GM12878 (cell line): ENCODE results near the gene MAP4K5. TPM values are rescaled to one million over a fixed set of nuclear protein-coding genes. Genes with fewer than 3 reads are reported as not detected.

Experiments used
- ATAC-seq: fragments of 200-7000 bp; cut with Tn5 transposase; 3 replicates; pipeline ENCODE4 v1.9.1; 2020; ENCODE audit warnings: mild to moderate bottlenecking, moderate library complexity
- BruUV-seq: library from RNA; stranded (reverse); fragments of 400-500 nt; replicated peaks from 2 replicates; lab custom pipeline; 2021; lab: Mats Ljungman, UMichigan
- CTCF ChIA-PET: fragments of 300-600 bp; sonication (Branson Sonifier 250); formaldehyde crosslinking; extraction: SDS; loops from one replicate; lab custom pipeline; 2021; ENCODE audit warnings: inconsistent platforms; lab: Yijun Ruan, JAX
- POLR2A ChIA-PET: fragments of 350-600 bp; formaldehyde crosslinking; extraction: SDS; loops from one replicate; lab custom pipeline; 2021; ENCODE audit warnings: inconsistent platforms; lab: Charles Lee
- RAD21 ChIA-PET: fragments of 300-600 bp; sonication (Branson Sonifier 250); formaldehyde crosslinking; loops from one replicate; lab custom pipeline; 2023; ENCODE audit warnings: antibody characterized with exemption; ENCODE audit not compliant: unreplicated experiment; lab: Charles Lee
- SMC1A ChIA-PET: fragments of 300-600 bp; sonication (Branson Sonifier 250); formaldehyde crosslinking; loops from one replicate; lab custom pipeline; 2023; ENCODE audit not compliant: unreplicated experiment, uncharacterized antibody; lab: Charles Lee
- DNase-seq: peaks from one replicate; pipeline ENCODE4 v3.0.0-alpha.2; 2011; ENCODE audit warnings: low read depth, low spot score
- FAIRE-seq: peaks from 3 replicates; lab custom pipeline; 2011; peaks lifted over from hg19 to GRCh38; lab: Jason Lieb, UNC
- H2AFZ ChIP-seq: 2 replicates; pipeline ENCODE4 v1.6.0; 2011; ENCODE audit warnings: low read depth, low read length, control low read depth; ENCODE audit not compliant: control insufficient read depth
- H3K27ac ChIP-seq: 2 replicates; pipeline ENCODE4 v1.5.1; 2011; ENCODE audit warnings: control low read depth; ENCODE audit not compliant: control insufficient read depth, insufficient read depth
- H3K27me3 ChIP-seq, 2 experiments: replicated peaks in 1 of 2; 2 replicates each; pipeline versions ENCODE4 v1.6.0 to v1.6.1; 2011; ENCODE audit warnings: low read length in 1 of 2; ENCODE audit not compliant: control insufficient read depth in 2 of 2, insufficient read depth in 2 of 2
- H3K36me3 ChIP-seq, 2 experiments: 2 replicates each; pipeline ENCODE4 v1.5.1; 2011; ENCODE audit warnings: low read length in 1 of 2; ENCODE audit not compliant: control insufficient read depth in 2 of 2, insufficient read depth in 2 of 2
- H3K4me1 ChIP-seq: 2 replicates; pipeline ENCODE4 v1.6.1; 2011; ENCODE audit warnings: mild to moderate bottlenecking, low read length, moderate library complexity, mixed read lengths; ENCODE audit not compliant: control insufficient read depth, insufficient read depth
- H3K4me2 ChIP-seq: 2 replicates; pipeline ENCODE4 v1.6.0; 2011; ENCODE audit warnings: control low read depth; ENCODE audit not compliant: control insufficient read depth, insufficient read depth
- H3K4me3 ChIP-seq: fragments of 200-600 bp; sonication (generic); 2 replicates; pipeline ENCODE4 v1.5.1; 2016
- H3K79me2 ChIP-seq: 2 replicates; pipeline ENCODE4 v1.6.0; 2011; ENCODE audit warnings: low read length; ENCODE audit not compliant: control insufficient read depth, insufficient read depth
- H3K9ac ChIP-seq: 2 replicates; pipeline ENCODE4 v1.8.0; 2011; ENCODE audit warnings: low read length, control low read depth, mixed read lengths; ENCODE audit not compliant: control insufficient read depth, insufficient read depth
- H3K9me3 ChIP-seq: replicated peaks from 3 replicates; pipeline ENCODE4 v1.5.1; 2011; ENCODE audit warnings: mild to moderate bottlenecking, low read length; ENCODE audit not compliant: control insufficient read depth, insufficient read depth
- H4K20me1 ChIP-seq: 2 replicates; pipeline ENCODE4 v1.6.0; 2011; ENCODE audit not compliant: control insufficient read depth, insufficient read depth
- CREM ChIP-seq: IDR thresholded peaks from 2 replicates; pipeline ENCODE4 v1.6.1; 2014; ENCODE audit warnings: antibody characterized with exemption, low read depth
- EED ChIP-seq: sonication (generic); IDR thresholded peaks from 2 replicates; pipeline ENCODE4 v1.6.1; 2016; ENCODE audit warnings: antibody characterized with exemption, low read depth
- MYC ChIP-seq: IDR thresholded peaks from 2 replicates; pipeline ENCODE4 v1.6.1; 2011; ENCODE audit warnings: mild to moderate bottlenecking, low read length, moderate library complexity, inconsistent platforms; ENCODE audit not compliant: insufficient read depth, insufficient replicate concordance, insufficient read length, severe bottlenecking
- NFYB ChIP-seq: IDR thresholded peaks from 2 replicates; pipeline ENCODE4 v1.6.1; 2011; ENCODE audit warnings: low read depth, mild to moderate bottlenecking, low read length, improper control_type of control experiment, moderate library complexity; ENCODE audit not compliant: insufficient read depth
- PAX5 ChIP-seq: IDR thresholded peaks from 2 replicates; pipeline ENCODE4 v1.6.1; 2011; ENCODE audit warnings: low read depth, low read length, borderline replicate concordance
- SREBF1 ChIP-seq: IDR thresholded peaks from 2 replicates; pipeline ENCODE4 v1.6.1; 2012; ENCODE audit warnings: mild to moderate bottlenecking, low read length
- WGBS: methylation state at CpG from one replicate; pipeline ENCODE4 v1.1.6; 2016; ENCODE audit warnings: low lambda C conversion rate; ENCODE audit not compliant: insufficient replicate concordance, insufficient coverage; ENCODE audit errors: missing lambda C conversion rate; 5-methylcytosine and 5-hydroxymethylcytosine counted together
- in situ Hi-C: fragments of 300-500 bp; cut with MboI; formaldehyde crosslinking; loops from 9 replicates; pipeline ENCODE4 v1.14.3; 2018; ENCODE audit warnings: mixed read lengths
- intact Hi-C: fragments of 100-400 bp; cut with micrococcal nuclease; formaldehyde crosslinking; loops from one replicate; pipeline ENCODE4 v1.14.2; 2022; ENCODE audit not compliant: unreplicated experiment
- polyA plus RNA-seq, 11 experiments: library from polyadenylated mRNA; depleted of rRNA in 4 of 11; unstranded in 6 of 11; stranded (reverse) in 5 of 11; fragments of >200 nt; fragmentation: Nextera tagmentation in 4 of 11; fragmentation: Illumina TruSeq in 1 of 11; extraction: Ambion mirVana in 4 of 11; extraction: Trizol in 1 of 11; gene quantifications; 1 replicate in 1 of 11; 2 replicates in 10 of 11; pipeline versions ENCODE4 v1.2.1 to v1.2.3, GENCODE V29; 2011 to 2016; ENCODE audit warnings: inconsistent platforms in 2 of 11, missing spikeins in 2 of 11, low read depth in 1 of 11
- total RNA-seq, 4 experiments: library from RNA; depleted of rRNA in 3 of 4; stranded (reverse); fragments of >200 nt in 3 of 4; fragmentation: Illumina TruSeq in 1 of 4; extraction: Trizol in 1 of 4; gene quantifications; 2 replicates each; pipeline versions ENCODE4 v1.2.1 to v1.2.3, GENCODE V29; 2013 to 2021
- TF ChIP-seq, protein P1 (sequence below): IDR thresholded peaks from 2 replicates; pipeline ENCODE4 v1.6.1; 2012; ENCODE audit warnings: low read depth, low read length, improper control_type of control experiment

Gene MAP4K5
- total and polyA plus RNA-seq, 10 of the 15 experiments (the other 5 are each of a cell fraction or from before 2014, with no cell fraction given): 9.1 to 41.3 (median 30.1) TPM

DNA sequence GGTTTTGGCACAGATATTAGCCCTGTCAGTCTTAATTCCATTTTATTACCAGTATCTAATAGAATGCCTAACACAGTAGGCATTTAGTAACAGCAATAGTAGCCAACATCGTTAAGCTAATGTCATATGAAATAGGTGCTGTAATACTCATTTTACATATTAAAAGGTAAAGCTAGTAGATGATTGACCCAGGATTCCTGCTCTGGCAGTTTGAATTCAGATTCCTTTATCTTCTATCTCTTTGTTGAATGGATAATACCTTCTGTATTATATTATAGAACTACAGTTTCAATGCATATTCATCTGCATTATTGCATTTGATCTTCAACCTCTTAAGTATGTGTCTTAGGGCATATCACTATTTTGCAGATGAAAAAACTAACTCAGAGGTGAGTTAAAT lies 30.5 kb upstream of the MAP4K5 start (continued):
- TF ChIP-seq, protein P1, sequence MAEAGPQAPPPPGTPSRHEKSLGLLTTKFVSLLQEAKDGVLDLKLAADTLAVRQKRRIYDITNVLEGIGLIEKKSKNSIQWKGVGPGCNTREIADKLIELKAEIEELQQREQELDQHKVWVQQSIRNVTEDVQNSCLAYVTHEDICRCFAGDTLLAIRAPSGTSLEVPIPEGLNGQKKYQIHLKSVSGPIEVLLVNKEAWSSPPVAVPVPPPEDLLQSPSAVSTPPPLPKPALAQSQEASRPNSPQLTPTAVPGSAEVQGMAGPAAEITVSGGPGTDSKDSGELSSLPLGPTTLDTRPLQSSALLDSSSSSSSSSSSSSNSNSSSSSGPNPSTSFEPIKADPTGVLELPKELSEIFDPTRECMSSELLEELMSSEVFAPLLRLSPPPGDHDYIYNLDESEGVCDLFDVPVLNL: no peak
- TF ChIP-seq CREM (no peak), NFYB (no peak)

DNA sequence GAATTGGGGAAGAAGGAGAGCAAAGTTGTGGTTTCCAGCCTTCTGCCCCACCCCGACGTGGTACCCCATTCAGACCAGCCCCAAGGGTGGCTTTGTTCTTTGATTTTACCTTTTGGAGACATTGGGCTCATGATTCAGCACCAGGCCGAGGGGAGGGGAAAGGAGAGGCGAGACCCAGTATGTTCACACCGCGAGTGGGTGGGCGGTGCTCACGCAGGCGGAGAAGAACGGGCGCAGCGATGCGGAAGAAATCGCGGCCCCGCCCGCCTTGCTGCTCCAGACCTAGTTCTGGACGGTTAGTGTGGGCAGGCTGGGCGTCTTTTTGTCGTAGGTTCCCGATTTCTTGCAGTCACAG lies 28.5 kb upstream of the MAP4K5 start:
- in situ Hi-C loops (no loop called here), intact Hi-C loops (no loop called here)
- Histone ChIP-seq H3K9me3 (no peaks in the 10 kb centered on the region; the same call in 2 of the 3 replicates), H3K36me3 (no peaks in the 10 kb centered on the region), H3K79me2 (no peaks in the 10 kb centered on the region), H3K9ac (no peak overlapping the region), H4K20me1 (no peaks in the 10 kb centered on the region), H3K27ac (no peak overlapping the region), H2AFZ (peak overlapping the region; percentile 34; the same call in 1 of the 2 replicates), H3K4me2 (peak overlapping the region; percentile 83), H3K4me1 (peaks cover 8% of the 10 kb centered on the region), H3K27me3 (peaks cover 9 to 12% of the 10 kb centered on the region in 2 experiments), H3K4me3 (peak overlapping the region; percentile 67)
- ChIA-PET POLR2A (no interaction called here), CTCF (interaction anchor here (0.9 to 1.2 kb wide), 2 partner anchors 212 to 217 kb away, joined by 3 read pairs; no protein-coding TSS in a partner anchor), RAD21 (interaction anchor here (1.0 kb wide), 1 partner anchor 202 kb away, joined by 3 read pairs; no protein-coding TSS in a partner anchor), SMC1A (no interaction called here)
- ATAC-seq (peak; percentile 49), FAIRE-seq (no peak), DNase-seq (no peak)
- TF ChIP-seq EED (no peak), PAX5 (peak; percentile 77; the same call in 1 of the 2 replicates), MYC (no peak), SREBF1 (no peak)
- 10% methylated on average over 21 of the region's 21 CpGs for WGBS
- BruUV-seq: no TSS peak
